IgD-negative memory B cell (primary cell): Measurements from ENCODE around the gene POPDC3. TPM values are rescaled to one million over a fixed set of nuclear protein-coding genes. Genes with fewer than 3 reads are reported as not detected.
"Not testable (repeated sequence)": the region's sequence is repeated elsewhere in the genome, so short reads cannot be mapped to it uniquely, and the experiment has no call there.

ENCODE experiments used
- H3K27ac Mint-ChIP-seq, 3 donors: one replicate each; pipeline ENCODE4 v1.8.0; 2020 to 2022; ENCODE audit warnings: mild to moderate bottlenecking in 3 of 3, mixed read lengths in 3 of 3, moderate library complexity in 1 of 3
- H3K27me3 Mint-ChIP-seq: one replicate; pipeline ENCODE4 v1.8.0; 2021; ENCODE audit warnings: mixed read lengths
- H3K36me3 Mint-ChIP-seq: one replicate; pipeline ENCODE4 v1.8.0; 2020; ENCODE audit warnings: mild to moderate bottlenecking, mixed read lengths
- H3K4me1 Mint-ChIP-seq, 3 donors: one replicate each; pipeline ENCODE4 v1.8.0; 2020 to 2022; ENCODE audit warnings: mixed read lengths in 3 of 3, mild to moderate bottlenecking in 1 of 3
- H3K4me3 Mint-ChIP-seq, 4 donors: one replicate each; pipeline ENCODE4 v1.8.0; 2020 to 2022; ENCODE audit warnings: mild to moderate bottlenecking in 4 of 4, mixed read lengths in 4 of 4, moderate library complexity in 3 of 4
- H3K9me3 Mint-ChIP-seq, 3 donors: one replicate each; pipeline ENCODE4 v1.8.0; 2020 to 2021; ENCODE audit warnings: mixed read lengths in 3 of 3, mild to moderate bottlenecking in 1 of 3
- polyA plus RNA-seq: library from polyadenylated mRNA; unstranded; fragments of 300-500 nt; fragmentation: Illumina TruSeq; gene quantifications from one replicate; pipeline ENCODE4 v1.2.3, GENCODE V29; 2021

Gene POPDC3
- polyA plus RNA-seq, 1 donor from 2014 or later = not detected

- Mint-ChIP-seq H3K27me3 (peaks cover 17% of the 10 kb centered on the region), H3K4me1 (peaks cover 0 to 4% (median 1%) of the 10 kb centered on the region in 3 donors), H3K4me3 (no peak overlapping the region), H3K27ac (no peak overlapping the region), H3K9me3 (no peaks in the 10 kb centered on the region), H3K36me3 (peaks cover 2% of the 10 kb centered on the region)
Measured at GRCh38 chr6:105184921-105185320, 5.1 kb upstream of the POPDC3 start.

DNA sequence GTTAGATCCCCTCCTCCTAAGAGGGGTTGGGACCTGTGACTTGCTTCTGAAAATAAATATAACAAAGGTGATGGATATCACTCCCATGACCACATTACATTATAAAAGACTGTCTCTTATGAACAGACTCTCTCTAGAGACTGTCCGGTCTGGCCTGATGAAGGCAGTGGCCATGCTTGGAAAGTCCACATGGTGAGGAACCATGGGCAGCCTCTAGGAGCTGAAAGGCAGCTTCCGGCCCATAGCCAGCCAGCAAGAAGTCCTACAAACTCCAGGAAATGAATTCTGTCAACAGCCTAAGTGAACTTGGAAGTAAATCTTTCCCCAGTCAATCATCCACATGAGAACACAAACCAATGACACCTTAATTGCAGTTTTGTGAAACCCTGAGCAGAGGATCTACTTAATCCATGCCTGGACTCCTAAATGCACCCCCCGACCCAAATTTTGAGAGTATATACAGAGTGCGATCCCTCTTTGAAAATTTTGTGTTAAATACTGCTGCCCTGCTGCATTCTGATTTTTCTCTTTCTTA is 2.2 kb upstream of the POPDC3 start:
- Mint-ChIP-seq H3K27me3 (peaks cover 32% of the 10 kb centered on the region), H3K27ac (no peak overlapping the region)

GRCh38 chr6:105178636-105179035 is 1.2 kb downstream of the POPDC3 start:
- Mint-ChIP-seq H3K27me3 (peaks cover 36% of the 10 kb centered on the region), H3K36me3 (no peaks in the 10 kb centered on the region), H3K4me1 (peaks cover 0 to 6% (median 0%) of the 10 kb centered on the region in 3 donors), H3K27ac (no peak overlapping the region), H3K4me3 (peak overlapping the region in 1 of 4 donors; percentile 21), H3K9me3 (peaks cover 0 to under 1% (median 0%) of the 10 kb centered on the region in 3 donors)

More for the DNA sequence above, 2.2 kb upstream of the POPDC3 start:
- Mint-ChIP-seq H3K4me1 (peaks cover 0 to 6% (median 1%) of the 10 kb centered on the region in 3 donors), H3K4me3 (no peak overlapping the region), H3K9me3 (no peaks in the 10 kb centered on the region), H3K36me3 (peaks cover 2% of the 10 kb centered on the region)

DNA sequence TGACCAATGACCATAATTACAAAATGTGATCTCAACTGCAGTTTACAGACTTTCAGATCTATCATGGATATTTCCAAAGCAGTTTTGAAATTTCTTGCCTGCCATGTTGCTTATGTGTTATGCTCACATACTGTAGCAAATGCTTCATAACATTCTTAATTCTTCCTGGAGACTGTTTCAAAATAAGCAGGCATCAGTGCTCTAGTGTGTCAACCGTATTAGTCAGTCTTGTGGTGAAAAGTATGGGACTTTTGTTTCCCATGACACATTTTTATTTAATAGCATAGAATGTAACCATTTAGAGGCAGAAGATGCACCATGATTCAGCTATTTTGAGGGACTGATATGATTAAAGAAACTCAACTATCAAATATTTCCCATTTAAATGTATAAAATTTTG is 1.7 kb downstream of the POPDC3 start:
- Mint-ChIP-seq H3K27ac (no peak overlapping the region), H3K4me1 (peaks cover 0 to 6% (median 0%) of the 10 kb centered on the region in 3 donors), H3K4me3 (peak overlapping the region in 1 of 4 donors; percentile 21), H3K9me3 (peaks cover 0 to 2% (median 0%) of the 10 kb centered on the region in 3 donors), H3K36me3 (no peaks in the 10 kb centered on the region), H3K27me3 (peaks cover 36% of the 10 kb centered on the region)

DNA sequence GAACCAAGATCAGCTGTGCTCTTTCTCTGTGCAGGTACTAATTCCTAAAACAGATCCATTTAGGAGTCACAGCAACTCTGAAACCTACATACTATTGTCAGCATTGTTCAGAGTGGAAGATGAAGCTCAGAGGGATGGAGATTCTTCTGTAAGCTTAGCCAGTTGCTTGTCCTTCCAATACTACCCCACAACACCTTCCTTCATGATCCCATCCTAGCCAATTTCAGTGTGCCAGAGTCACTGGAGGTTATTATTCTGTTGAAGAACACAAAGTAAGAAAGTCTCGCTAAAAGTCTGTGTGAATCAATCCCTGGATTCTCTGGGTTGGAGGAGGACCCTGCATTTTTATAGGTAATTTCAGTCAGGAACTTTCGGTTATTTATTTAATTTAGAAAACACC is 2.3 kb downstream of the POPDC3 start:
- H3K4me1 Mint-ChIP-seq = peaks cover 0 to 6% (median 0%) of the 10 kb centered on the region in 3 donors
- no peak overlapping the region for H3K27ac Mint-ChIP-seq
- H3K9me3 Mint-ChIP-seq = peaks cover 0 to 2% (median 0%) of the 10 kb centered on the region in 3 donors
- peaks cover 36% of the 10 kb centered on the region for H3K27me3 Mint-ChIP-seq
- no peak overlapping the region for H3K4me3 Mint-ChIP-seq
- H3K36me3 Mint-ChIP-seq = no peaks in the 10 kb centered on the region

- Mint-ChIP-seq H3K27ac (no peak overlapping the region), H3K9me3 (peaks cover 0 to 4% (median 0%) of the 10 kb centered on the region in 3 donors), H3K36me3 (no peaks in the 10 kb centered on the region), H3K4me3 (no peak overlapping the region), H3K27me3 (peaks cover 21% of the 10 kb centered on the region), H3K4me1 (peaks cover 0 to 1% (median 0%) of the 10 kb centered on the region in 3 donors)
Measured at GRCh38 chr6:105174512-105174911, 5.3 kb downstream of the POPDC3 start.

DNA sequence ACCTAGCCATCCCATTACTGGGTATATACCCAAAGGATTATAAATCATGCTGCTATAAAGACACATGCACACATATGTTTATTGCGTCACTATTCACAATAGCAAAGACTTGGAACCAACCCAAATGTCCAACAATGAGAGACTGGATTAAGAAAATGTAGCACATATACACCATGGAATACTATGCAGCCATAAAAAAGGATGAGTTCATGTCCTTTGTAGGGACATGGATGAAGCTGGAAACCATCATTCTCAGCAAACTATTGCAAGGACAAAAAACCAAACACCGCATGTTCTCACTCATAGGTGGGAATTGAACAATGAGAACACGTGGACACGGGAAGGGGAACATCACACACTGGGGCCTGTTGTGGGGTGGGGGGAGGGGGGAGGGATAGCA is 7.3 kb downstream of the POPDC3 start:
- H3K27ac Mint-ChIP-seq, H3K36me3 Mint-ChIP-seq, H3K4me1 Mint-ChIP-seq, H3K9me3 Mint-ChIP-seq, H3K4me3 Mint-ChIP-seq: not testable (repeated sequence)
- H3K27me3 Mint-ChIP-seq = peaks cover 18% of the 10 kb centered on the region

- Mint-ChIP-seq H3K4me3 (no peak overlapping the region), H3K27me3 (peaks cover 20% of the 10 kb centered on the region), H3K27ac (no peak overlapping the region), H3K4me1 (no peaks in the 10 kb centered on the region), H3K36me3 (no peaks in the 10 kb centered on the region), H3K9me3 (peaks cover 0 to 8% (median 0%) of the 10 kb centered on the region in 3 donors)
Measured at GRCh38 chr6:105170059-105170458, 9.8 kb downstream of the POPDC3 start.

GRCh38 chr6:105167914-105168313 is 11.9 kb downstream of the POPDC3 start:
- H3K4me1 Mint-ChIP-seq = no peaks in the 10 kb centered on the region
- no peak overlapping the region for H3K27ac Mint-ChIP-seq
- H3K27me3 Mint-ChIP-seq = peaks cover 20% of the 10 kb centered on the region
- H3K9me3 Mint-ChIP-seq = peaks cover 0 to 5% (median 0%) of the 10 kb centered on the region in 3 donors
- no peak overlapping the region for H3K4me3 Mint-ChIP-seq
- H3K36me3 Mint-ChIP-seq = no peaks in the 10 kb centered on the region

DNA sequence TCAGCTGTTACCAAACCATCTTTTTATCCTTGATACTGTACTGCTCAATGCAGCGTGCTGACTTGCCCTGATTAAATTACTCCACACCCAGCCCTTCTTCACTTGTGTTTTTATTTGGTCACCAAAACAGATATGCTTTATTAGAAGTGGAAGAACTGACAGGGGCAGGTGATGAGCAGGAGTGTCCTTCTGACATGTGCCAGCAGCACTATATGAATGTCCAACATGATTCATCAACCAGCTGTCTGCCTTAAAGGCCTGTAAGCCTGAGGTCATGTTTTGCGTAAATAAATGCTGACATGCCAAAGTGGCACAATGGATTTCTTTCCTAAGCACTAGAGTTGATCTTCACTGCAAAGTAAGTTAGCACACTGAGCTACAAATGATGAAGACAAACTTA is 15.4 kb downstream of the POPDC3 start:
- H3K9me3 Mint-ChIP-seq = peaks cover 0 to 3% (median 0%) of the 10 kb centered on the region in 3 donors
- H3K27ac Mint-ChIP-seq = no peak overlapping the region
- H3K4me3 Mint-ChIP-seq = no peak overlapping the region
- no peaks in the 10 kb centered on the region for H3K36me3 Mint-ChIP-seq
- H3K27me3 Mint-ChIP-seq = peaks cover 17% of the 10 kb centered on the region
- H3K4me1 Mint-ChIP-seq = no peaks in the 10 kb centered on the region

DNA sequence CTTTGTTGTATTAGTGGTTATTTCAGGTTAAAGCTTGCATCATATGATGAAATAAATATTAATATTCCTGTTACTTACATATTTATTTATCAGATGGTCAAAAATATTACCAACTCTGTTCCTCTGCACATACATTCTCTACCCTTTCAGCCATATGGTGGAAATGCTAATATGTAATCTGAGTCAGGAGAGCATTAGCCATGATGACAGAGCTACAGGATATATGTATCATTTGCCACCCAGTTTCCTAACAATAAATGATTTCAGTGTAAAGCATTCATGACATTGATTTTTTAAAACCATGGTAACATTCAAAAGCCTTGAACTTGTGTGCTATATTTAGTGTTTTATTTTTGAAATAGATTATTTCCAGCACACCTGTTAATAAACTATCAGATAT is 16.6 kb downstream of the POPDC3 start:
- Mint-ChIP-seq H3K36me3 (no peaks in the 10 kb centered on the region), H3K9me3 (peaks cover 0 to 3% (median 0%) of the 10 kb centered on the region in 3 donors), H3K4me3 (no peak overlapping the region), H3K27me3 (peaks cover 8% of the 10 kb centered on the region), H3K4me1 (no peaks in the 10 kb centered on the region), H3K27ac (no peak overlapping the region)

DNA sequence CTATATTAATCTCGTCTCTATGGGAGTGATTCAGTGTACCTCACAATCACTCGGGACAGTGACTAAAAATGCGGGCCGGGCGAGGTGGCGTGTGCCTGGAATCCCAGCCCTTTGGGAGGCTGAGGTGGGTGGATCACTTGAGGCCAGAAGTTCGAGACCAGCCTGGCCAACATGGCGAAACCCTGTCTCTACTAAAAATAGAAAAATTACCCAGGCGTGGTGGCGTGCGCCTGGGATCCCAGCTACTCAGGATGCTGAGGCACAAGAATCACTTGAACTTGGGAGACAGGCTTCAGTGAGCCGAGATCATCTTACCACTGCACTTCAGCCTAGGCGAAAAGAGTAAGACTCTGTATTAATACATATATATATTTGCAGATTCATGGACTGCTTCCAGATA is 17.4 kb downstream of the POPDC3 start:
- no peak overlapping the region for H3K4me3 Mint-ChIP-seq
- H3K36me3 Mint-ChIP-seq = no peaks in the 10 kb centered on the region
- no peak overlapping the region for H3K27ac Mint-ChIP-seq
- H3K4me1 Mint-ChIP-seq = no peaks in the 10 kb centered on the region
- peaks cover 0 to 3% (median 0%) of the 10 kb centered on the region in 3 donors for H3K9me3 Mint-ChIP-seq
- peaks cover 6% of the 10 kb centered on the region for H3K27me3 Mint-ChIP-seq

DNA sequence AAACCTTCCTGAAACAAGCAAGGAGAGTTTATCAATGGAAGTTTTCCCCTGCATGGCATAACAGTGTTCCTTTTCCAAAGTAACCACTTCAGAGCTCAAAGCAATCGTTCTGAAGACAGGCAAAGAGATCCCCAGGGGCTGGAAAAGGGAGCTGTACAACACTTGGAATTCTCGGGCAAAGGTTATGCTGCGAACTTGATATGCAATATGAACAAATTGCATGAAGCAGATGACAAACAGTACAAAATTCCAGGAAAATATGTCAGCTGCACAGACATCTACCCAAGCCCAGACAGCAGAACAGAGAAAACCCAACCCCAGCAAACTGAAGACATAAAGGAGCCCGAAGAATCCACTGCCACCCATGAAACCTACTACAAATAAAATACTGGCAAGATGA is 18.4 kb downstream of the POPDC3 start:
- no peak overlapping the region for H3K27ac Mint-ChIP-seq
- H3K4me1 Mint-ChIP-seq = no peaks in the 10 kb centered on the region
- H3K27me3 Mint-ChIP-seq = peaks cover 2% of the 10 kb centered on the region
- no peak overlapping the region for H3K4me3 Mint-ChIP-seq
- H3K9me3 Mint-ChIP-seq = no peaks in the 10 kb centered on the region
- no peaks in the 10 kb centered on the region for H3K36me3 Mint-ChIP-seq

GRCh38 chr6:105153676-105154075 is 26.1 kb downstream of the POPDC3 start:
- Mint-ChIP-seq H3K9me3 (no peaks in the 10 kb centered on the region), H3K27me3 (no peaks in the 10 kb centered on the region), H3K4me3 (no peak overlapping the region), H3K4me1 (peaks cover 0 to 2% (median 0%) of the 10 kb centered on the region in 3 donors), H3K27ac (no peak overlapping the region), H3K36me3 (no peaks in the 10 kb centered on the region)

DNA sequence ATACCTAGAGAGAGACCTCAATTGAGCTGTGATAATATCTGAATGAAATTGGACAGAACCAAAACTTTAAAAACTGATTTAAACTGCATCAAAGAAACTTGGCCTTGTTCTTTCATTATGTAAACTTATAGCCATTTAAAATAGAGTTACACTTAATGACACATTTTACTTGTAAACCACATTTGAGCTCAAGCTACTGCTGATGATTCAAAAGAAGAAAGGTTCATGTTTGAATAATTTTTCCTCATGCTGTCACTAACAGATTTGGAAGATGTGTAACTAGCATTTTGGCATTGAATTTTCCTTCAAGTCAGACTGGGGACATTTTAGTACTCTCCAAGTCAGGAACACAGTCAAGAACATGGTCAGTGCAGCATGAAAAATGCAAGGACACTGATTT is 26.9 kb downstream of the POPDC3 start:
- no peak overlapping the region for H3K27ac Mint-ChIP-seq
- H3K27me3 Mint-ChIP-seq = no peaks in the 10 kb centered on the region
- H3K9me3 Mint-ChIP-seq = no peaks in the 10 kb centered on the region
- no peaks in the 10 kb centered on the region for H3K36me3 Mint-ChIP-seq
- peaks cover 0 to 2% (median 0%) of the 10 kb centered on the region in 3 donors for H3K4me1 Mint-ChIP-seq
- H3K4me3 Mint-ChIP-seq = no peak overlapping the region

DNA sequence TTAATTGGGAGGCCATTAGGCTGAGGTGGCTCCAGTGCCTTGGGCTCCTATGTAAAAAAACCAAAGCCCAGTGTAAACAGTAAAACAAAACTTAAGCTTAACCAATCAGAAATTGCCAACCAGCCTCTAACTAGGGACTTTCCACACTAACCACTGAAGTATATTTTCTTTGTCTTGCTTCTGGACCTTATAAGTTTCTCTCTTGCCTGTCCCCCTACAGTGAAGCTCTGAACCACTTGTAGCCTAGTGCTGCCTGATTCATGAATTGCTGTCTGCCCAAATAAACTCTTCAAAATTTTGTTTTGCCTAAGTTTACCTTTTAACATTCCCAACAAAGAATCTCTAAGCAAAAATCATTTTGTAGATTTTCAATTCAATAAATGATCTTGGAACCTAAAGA is 28.2 kb downstream of the POPDC3 start:
- H3K27ac Mint-ChIP-seq = no peak overlapping the region
- no peaks in the 10 kb centered on the region for H3K27me3 Mint-ChIP-seq
- H3K4me3 Mint-ChIP-seq = no peak overlapping the region
- H3K9me3 Mint-ChIP-seq = no peaks in the 10 kb centered on the region
- H3K36me3 Mint-ChIP-seq = no peaks in the 10 kb centered on the region
- peaks cover 0 to 2% (median 0%) of the 10 kb centered on the region in 3 donors for H3K4me1 Mint-ChIP-seq
